HCT116 (cell line): ENCODE measurements around the gene OPRD1.
"Not testable (repeated sequence)": the region's sequence is repeated elsewhere in the genome, so short reads cannot be mapped to it uniquely, and the experiment has no call there.

Experiments used
- EZH2 ChIP-seq: fragments of 200-600 bp; sonication (generic); IDR thresholded peaks from 2 replicates; pipeline ENCODE4 v1.6.1; 2017; ENCODE audit warnings: antibody characterized with exemption, mixed run types
- EZH2phosphoT487 ChIP-seq: fragments of 200-600 bp; IDR thresholded peaks from 2 replicates; pipeline ENCODE4 v1.6.1; 2018; ENCODE audit warnings: antibody characterized with exemption, borderline replicate concordance
- JUND ChIP-seq: IDR thresholded peaks from 2 replicates; pipeline ENCODE4 v1.6.1; 2012
- POLR2A ChIP-seq: IDR thresholded peaks from 2 replicates; pipeline ENCODE4 v1.7.0; 2011; ENCODE audit warnings: borderline replicate concordance; ENCODE audit not compliant: insufficient read depth, insufficient read length; ENCODE audit errors: extremely low read depth
- REST ChIP-seq: IDR thresholded peaks from 2 replicates; pipeline ENCODE4 v1.6.1; 2012; ENCODE audit warnings: low read depth
- YY1 ChIP-seq: IDR thresholded peaks from 2 replicates; pipeline ENCODE4 v1.6.1; 2011; ENCODE audit warnings: low read length, low read depth, moderate library complexity, mild to moderate bottlenecking; ENCODE audit not compliant: insufficient replicate concordance; ENCODE audit errors: extremely low read depth
- ZBTB33 ChIP-seq: IDR thresholded peaks from 2 replicates; pipeline ENCODE4 v1.6.1; 2011; ENCODE audit warnings: mild to moderate bottlenecking, low read length, moderate library complexity; ENCODE audit not compliant: insufficient replicate concordance; ENCODE audit errors: extremely low read depth
- TF ChIP-seq, protein P1 (sequence below), 3 experiments: fragments of 200-600 bp in 1 of 3; sonication (generic) in 1 of 3; IDR thresholded peaks in 2 of 3; conservative IDR thresholded peaks in 1 of 3; 2 replicates each; pipeline ENCODE4 v1.5.1; 2012 to 2017; ENCODE audit warnings: low read depth in 2 of 3, low read length in 2 of 3, antibody characterized with exemption in 1 of 3, borderline replicate concordance in 1 of 3, control low read depth in 1 of 3, mild to moderate bottlenecking in 1 of 3, mixed read lengths in 1 of 3, mixed run types in 1 of 3, moderate library complexity in 1 of 3; ENCODE audit not compliant: insufficient read depth in 1 of 3

GRCh38 chr1:28854406-28854805, 42.4 kb downstream of the OPRD1 start:
- TF ChIP-seq, protein P1, sequence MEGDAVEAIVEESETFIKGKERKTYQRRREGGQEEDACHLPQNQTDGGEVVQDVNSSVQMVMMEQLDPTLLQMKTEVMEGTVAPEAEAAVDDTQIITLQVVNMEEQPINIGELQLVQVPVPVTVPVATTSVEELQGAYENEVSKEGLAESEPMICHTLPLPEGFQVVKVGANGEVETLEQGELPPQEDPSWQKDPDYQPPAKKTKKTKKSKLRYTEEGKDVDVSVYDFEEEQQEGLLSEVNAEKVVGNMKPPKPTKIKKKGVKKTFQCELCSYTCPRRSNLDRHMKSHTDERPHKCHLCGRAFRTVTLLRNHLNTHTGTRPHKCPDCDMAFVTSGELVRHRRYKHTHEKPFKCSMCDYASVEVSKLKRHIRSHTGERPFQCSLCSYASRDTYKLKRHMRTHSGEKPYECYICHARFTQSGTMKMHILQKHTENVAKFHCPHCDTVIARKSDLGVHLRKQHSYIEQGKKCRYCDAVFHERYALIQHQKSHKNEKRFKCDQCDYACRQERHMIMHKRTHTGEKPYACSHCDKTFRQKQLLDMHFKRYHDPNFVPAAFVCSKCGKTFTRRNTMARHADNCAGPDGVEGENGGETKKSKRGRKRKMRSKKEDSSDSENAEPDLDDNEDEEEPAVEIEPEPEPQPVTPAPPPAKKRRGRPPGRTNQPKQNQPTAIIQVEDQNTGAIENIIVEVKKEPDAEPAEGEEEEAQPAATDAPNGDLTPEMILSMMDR (IDR thresholded peaks at IDR 0.05 in 2 of 3, conservative IDR thresholded peaks at IDR 0.05 in 1 of 3; ENCODE audit: borderline replicate concordance in 1 of 3, insufficient read depth in 1 of 3, low read depth in 2 of 3, low read length in 2 of 3) = not testable (repeated sequence)
- TF ChIP-seq POLR2A, EZH2, ZBTB33, YY1, REST, EZH2phosphoT487, JUND: not testable (repeated sequence)
